ENCODE measurements around the gene MUC2.

The MUC2 gene

DNA sequence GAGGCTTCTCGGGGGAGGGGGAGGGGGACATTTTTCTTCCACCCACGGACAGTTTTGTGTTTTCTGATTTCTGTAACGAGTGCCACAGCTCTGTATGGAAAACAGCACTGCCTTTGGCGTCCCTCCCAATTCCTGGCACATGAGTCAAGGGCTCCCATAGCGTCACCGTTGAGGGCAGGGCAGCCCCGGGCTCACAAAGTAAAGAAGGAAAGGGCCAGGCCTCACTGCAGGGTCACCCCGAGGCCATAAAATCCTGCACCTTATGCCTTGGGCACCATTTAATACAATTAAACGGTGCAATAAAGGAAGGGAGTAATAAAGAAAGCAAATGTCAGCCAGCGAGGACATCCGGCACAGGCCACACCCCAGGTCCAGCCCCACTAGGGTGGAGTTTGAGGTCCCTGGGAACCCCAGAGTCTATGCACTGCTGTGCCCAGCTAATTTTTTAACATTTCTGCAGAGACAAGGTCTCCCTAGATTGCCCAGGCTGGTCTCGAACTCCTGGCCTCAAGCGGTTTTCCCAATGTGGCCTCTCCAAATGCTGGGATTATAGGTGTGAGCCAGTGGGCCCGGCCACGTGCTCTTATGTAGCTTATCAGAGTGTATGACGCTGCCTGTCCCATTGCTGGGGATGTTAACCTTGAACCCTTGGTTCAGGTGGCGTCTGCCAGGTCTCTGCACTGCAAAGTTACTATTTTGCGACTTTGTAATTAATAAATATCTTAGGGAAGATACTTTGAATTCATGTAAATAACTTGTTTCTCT lies 13.6 kb upstream of the MUC2 start:
- no peak for TF ChIP-seq Cebpa-rat (IDR thresholded peaks at IDR 0.05)
- Histone ChIP-seq H3K9me3 (replicated peaks in 1 of 11) (peaks cover 7 to 10% (median 8%) of the 10 kb centered on the region in 11 experiments; a peak in 17 of 22 replicates), H3K4me1 (peaks cover 18 to 38% (median 25%) of the 10 kb centered on the region in 10 experiments), H3K4me3 (no peak overlapping the region), H3K27me3 (peaks cover 0 to 4% (median 0%) of the 10 kb centered on the region in 11 experiments; a peak in 2 of 22 replicates), H3K36me3 (no peaks in the 10 kb centered on the region), H3K27ac (no peak overlapping the region), H3K4me2 (no peak overlapping the region), H4K20me1 (no peaks in the 10 kb centered on the region; a peak in 1 of 22 replicates), H3K9ac (no peak overlapping the region)

DNA sequence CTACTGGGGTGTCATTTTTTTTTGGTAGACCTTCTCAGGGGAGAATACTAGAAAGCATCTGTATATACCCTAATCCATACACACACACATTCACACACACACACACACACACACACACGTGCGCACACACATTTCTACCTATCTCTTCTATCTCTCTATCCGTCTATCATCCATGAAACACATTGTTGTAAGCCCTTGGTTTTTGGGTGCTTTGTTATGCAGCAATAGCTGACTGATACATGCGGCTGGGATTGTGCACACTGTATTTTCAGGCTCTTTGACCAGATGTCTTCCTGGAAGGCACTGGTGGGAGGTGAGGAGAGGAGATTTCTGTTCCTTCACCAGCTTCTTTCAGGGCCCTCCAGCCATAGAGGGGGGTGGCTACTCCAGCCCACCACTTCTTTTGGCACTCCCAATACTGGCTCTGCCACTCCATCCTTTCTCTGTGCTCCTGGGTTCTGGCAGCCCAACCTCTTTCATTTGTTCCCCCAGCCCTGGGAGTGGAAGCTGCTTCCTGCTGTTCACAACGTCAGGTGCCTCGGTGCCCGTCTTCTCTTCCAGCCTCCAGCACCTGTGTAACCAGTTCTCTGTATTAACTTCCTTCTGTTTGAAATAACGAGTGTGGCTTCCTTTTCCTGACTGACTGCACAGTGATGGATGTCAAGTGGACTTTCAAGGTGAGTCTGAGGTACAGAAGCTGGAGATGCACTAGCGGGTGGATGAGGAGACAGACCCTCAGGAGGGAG lies 12.4 kb upstream of the MUC2 start:
- H3K9ac ChIP-seq = no peak overlapping the region
- peaks cover 0 to 4% (median 0%) of the 10 kb centered on the region in 11 experiments; a peak in 2 of 22 replicates for H3K27me3 ChIP-seq
- H3K27ac ChIP-seq = no peak overlapping the region
- no peaks in the 10 kb centered on the region for H4K20me1 ChIP-seq
- H3K4me3 ChIP-seq = no peak overlapping the region
- no peaks in the 10 kb centered on the region for H3K36me3 ChIP-seq
- H3K4me2 ChIP-seq = peak overlapping the region in 6 of 11 experiments; percentile 4 to 48 (median 32); a peak in 6 of 22 replicates
- TF ChIP-seq Cebpa-rat (IDR thresholded peaks at IDR 0.05) = no peak
- H3K9me3 ChIP-seq (replicated peaks in 1 of 11) = peaks cover 7 to 10% (median 8%) of the 10 kb centered on the region in 11 experiments; a peak in 17 of 22 replicates
- peaks cover 6 to 27% (median 14%) of the 10 kb centered on the region in 10 experiments for H3K4me1 ChIP-seq

DNA sequence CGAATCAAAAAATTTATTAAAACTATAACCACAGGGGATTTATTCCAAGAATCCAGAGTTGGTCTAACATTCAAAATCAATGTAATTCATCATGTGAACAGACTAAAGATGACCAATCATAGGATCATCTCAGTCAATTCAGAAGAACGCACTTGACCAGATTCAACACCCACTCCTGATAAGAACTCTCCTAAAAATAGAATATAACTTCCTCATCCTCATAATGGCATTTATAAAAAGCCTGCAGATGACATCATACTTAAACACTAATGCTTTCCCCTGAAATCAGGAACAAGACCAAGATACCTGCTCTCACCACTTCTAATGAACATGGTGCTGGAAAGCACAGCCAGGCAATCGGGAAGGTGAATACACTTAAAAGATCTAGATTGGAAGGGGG lies 10.5 kb upstream of the MUC2 start:
- no peak overlapping the region for H3K9ac ChIP-seq
- H3K4me3 ChIP-seq = no peak overlapping the region
- H4K20me1 ChIP-seq = no peaks in the 10 kb centered on the region
- H3K4me2 ChIP-seq = peak overlapping the region; percentile 2 to 68 (median 44); a peak in 18 of 22 replicates
- H3K27me3 ChIP-seq = peaks cover 0 to 4% (median 0%) of the 10 kb centered on the region in 11 experiments; a peak in 2 of 22 replicates
- H3K9me3 ChIP-seq (replicated peaks in 1 of 11) = peaks cover 7 to 10% (median 8%) of the 10 kb centered on the region in 11 experiments; a peak in 17 of 22 replicates
- no peaks in the 10 kb centered on the region for H3K36me3 ChIP-seq
- H3K4me1 ChIP-seq = peaks cover 6 to 23% (median 14%) of the 10 kb centered on the region in 10 experiments
- no peak overlapping the region for H3K27ac ChIP-seq
- TF ChIP-seq Cebpa-rat (IDR thresholded peaks at IDR 0.05) = no peak

DNA sequence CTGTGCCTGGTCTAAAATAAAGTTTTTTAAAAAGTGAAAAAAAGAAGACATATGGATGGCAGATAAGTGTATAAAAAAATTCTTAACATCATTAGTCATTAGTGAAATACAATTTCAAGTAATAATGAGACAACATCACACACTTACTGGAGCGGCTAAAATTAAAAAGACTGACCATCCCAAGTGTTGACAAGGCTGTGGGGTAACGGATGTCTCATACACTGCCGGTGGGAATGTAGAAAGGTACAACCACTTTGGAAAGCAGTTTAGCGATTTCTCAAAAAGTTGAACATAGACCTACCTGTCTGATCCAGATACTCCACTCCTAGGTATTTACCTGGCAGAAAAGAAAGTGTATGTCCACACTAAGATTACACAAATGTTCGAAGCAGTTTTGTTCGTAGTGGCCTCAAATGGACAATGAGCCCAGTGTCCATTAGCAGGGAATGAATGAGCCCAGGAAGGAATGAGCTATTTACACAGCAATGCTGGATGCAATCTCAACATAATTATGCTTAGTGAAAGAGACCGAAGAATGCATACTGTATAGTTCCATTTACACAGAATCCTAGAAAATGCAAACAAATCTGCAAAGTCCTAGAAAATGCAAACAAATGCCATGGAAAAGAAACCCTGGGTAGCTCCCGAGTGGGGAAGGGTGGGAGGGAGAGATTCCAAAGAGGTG lies 6.7 kb upstream of the MUC2 start:
- Histone ChIP-seq H3K4me3 (no peak overlapping the region), H4K20me1 (no peaks in the 10 kb centered on the region), H3K27ac (no peak overlapping the region), H3K9ac (no peak overlapping the region), H3K36me3 (no peaks in the 10 kb centered on the region), H3K4me1 (peaks cover 14 to 31% (median 22%) of the 10 kb centered on the region in 10 experiments), H3K9me3 (replicated peaks in 1 of 11) (no peaks in the 10 kb centered on the region), H3K27me3 (no peaks in the 10 kb centered on the region), H3K4me2 (no peak overlapping the region)
- no peak for TF ChIP-seq Cebpa-rat (IDR thresholded peaks at IDR 0.05)

DNA sequence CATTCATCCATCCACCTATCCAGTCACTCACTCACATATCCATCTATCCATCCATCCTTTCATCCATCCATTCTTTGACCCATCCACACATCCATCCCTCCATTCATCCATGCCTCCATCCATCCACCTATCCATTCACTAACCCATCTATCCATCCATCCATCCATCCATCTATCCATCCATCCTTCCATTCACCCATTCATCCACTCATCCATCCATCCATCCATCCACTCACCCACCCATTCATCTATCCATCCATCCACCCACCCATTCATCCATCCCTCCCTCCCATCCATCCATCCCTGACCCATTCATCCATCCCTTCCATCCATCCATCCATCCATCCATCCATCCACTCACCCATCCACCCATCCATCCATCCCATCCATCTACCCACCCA lies 4.9 kb upstream of the MUC2 start:
- no peaks in the 10 kb centered on the region for H3K9me3 ChIP-seq (replicated peaks in 1 of 11)
- no peak overlapping the region for H3K4me2 ChIP-seq

DNA sequence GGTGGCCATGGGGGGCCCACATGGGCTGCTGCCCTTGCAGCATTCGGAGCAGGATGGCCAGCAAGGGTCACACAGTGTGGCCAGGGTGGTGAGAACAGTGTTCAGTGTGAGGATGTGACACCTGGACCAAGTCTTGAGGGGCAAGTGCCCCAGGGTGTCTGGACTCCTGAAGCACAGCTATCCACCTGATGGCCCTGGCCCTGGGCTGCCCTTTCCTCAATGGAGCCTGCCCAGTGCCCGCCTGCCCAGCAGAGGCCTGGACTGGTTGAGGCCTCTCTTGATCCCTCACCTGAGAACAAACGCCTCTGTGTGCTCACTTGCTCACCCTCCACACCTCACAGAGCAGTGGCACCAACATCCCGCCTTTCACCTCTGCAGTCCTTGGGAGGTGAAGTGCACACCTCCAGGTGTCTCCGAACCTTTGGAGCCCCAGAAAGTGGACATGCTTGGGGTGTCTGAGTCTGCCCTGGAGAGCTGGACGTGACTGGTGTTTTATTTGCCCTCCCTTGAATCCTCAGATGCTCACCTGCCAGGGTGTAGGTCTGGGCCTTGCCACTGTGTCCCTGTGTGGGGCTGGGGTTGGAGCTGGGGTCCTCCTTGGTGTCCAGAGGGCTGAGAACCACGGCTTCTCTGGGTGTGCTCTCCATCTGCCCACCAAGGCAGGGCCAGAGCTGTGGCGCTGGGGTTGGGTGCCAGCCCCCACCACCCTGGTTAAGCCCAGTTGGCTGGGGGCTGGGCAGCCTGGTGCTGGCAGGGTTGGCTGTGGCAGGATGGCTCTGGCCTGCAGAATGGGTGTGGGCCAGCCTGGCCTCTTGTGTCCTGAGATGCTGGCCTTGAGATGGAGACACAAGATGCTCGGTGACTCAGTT lies 3.8 kb upstream of the MUC2 start:
- no peaks in the 10 kb centered on the region for H3K9me3 ChIP-seq (replicated peaks in 1 of 11)
- H3K36me3 ChIP-seq = no peaks in the 10 kb centered on the region
- no peak overlapping the region for H3K9ac ChIP-seq
- no peak for TF ChIP-seq Cebpa-rat (IDR thresholded peaks at IDR 0.05)
- H4K20me1 ChIP-seq = no peaks in the 10 kb centered on the region
- H3K4me1 ChIP-seq = peaks cover 12 to 33% (median 28%) of the 10 kb centered on the region in 10 experiments
- no peak overlapping the region for H3K4me3 ChIP-seq
- H3K27ac ChIP-seq = no peak overlapping the region
- H3K4me2 ChIP-seq = no peak overlapping the region
- H3K27me3 ChIP-seq = no peaks in the 10 kb centered on the region

More for the DNA sequence above, 4.9 kb upstream of the MUC2 start:
- no peaks in the 10 kb centered on the region for H3K36me3 ChIP-seq
- H3K4me1 ChIP-seq = peaks cover 12 to 33% (median 26%) of the 10 kb centered on the region in 10 experiments
- no peak overlapping the region for H3K9ac ChIP-seq
- H3K27me3 ChIP-seq = no peaks in the 10 kb centered on the region
- no peak overlapping the region for H3K27ac ChIP-seq
- H4K20me1 ChIP-seq = no peaks in the 10 kb centered on the region
- H3K4me3 ChIP-seq = no peak overlapping the region
- TF ChIP-seq Cebpa-rat (IDR thresholded peaks at IDR 0.05) = no peak

DNA sequence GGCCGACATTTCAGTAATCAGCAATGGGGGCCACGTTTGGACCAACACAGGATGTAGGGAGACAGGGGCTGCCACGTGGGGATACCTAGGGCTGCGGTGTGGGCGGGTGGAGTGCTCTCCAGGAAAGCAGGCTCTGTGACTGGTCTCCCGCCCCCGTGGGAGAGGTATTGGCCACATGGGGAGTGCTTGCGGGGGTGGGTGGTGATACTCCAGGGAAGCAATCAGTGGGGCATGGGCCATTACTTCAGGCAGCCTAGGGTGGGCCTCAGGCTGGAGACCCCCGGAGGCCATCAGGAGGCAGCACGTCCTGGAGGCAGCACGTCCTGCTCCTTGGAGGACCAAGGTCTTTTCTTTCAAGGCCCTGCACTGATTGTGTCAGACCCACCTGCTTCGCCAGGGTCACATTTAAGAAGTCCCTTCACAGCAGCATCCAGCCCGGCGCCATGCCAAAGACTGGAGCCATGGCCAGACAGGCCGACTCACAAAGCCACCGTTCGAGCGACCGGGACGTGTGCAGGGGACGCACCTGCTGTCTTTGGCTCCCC lies 3.0 kb upstream of the MUC2 start:
- peaks cover 12 to 33% (median 28%) of the 10 kb centered on the region in 10 experiments for H3K4me1 ChIP-seq
- no peak overlapping the region for H3K27ac ChIP-seq
- no peak for TF ChIP-seq Cebpa-rat (IDR thresholded peaks at IDR 0.05)
- H3K4me2 ChIP-seq = peak overlapping the region in 3 of 11 experiments; percentile 68 to 81 (median 80); a peak in 5 of 22 replicates
- H3K36me3 ChIP-seq = no peaks in the 10 kb centered on the region
- H3K4me3 ChIP-seq = no peak overlapping the region
- H3K9ac ChIP-seq = no peak overlapping the region
- no peaks in the 10 kb centered on the region for H4K20me1 ChIP-seq
- no peaks in the 10 kb centered on the region for H3K27me3 ChIP-seq
- H3K9me3 ChIP-seq (replicated peaks in 1 of 11) = no peaks in the 10 kb centered on the region
